GM19397 (cell line): ENCODE data around the gene AK8.

Experiments
- ATAC-seq: cut with Tn5 transposase; IDR thresholded peaks from one replicate; pipeline ENCODE4 v1.9.1; 2021; ENCODE audit warnings: mild to moderate bottlenecking, moderate library complexity; ENCODE audit not compliant: unreplicated experiment

Gene AK8

GRCh38 chr9:132745756-132746709, 132.1 kb downstream of the AK8 start:
- no peak for ATAC-seq

DNA sequence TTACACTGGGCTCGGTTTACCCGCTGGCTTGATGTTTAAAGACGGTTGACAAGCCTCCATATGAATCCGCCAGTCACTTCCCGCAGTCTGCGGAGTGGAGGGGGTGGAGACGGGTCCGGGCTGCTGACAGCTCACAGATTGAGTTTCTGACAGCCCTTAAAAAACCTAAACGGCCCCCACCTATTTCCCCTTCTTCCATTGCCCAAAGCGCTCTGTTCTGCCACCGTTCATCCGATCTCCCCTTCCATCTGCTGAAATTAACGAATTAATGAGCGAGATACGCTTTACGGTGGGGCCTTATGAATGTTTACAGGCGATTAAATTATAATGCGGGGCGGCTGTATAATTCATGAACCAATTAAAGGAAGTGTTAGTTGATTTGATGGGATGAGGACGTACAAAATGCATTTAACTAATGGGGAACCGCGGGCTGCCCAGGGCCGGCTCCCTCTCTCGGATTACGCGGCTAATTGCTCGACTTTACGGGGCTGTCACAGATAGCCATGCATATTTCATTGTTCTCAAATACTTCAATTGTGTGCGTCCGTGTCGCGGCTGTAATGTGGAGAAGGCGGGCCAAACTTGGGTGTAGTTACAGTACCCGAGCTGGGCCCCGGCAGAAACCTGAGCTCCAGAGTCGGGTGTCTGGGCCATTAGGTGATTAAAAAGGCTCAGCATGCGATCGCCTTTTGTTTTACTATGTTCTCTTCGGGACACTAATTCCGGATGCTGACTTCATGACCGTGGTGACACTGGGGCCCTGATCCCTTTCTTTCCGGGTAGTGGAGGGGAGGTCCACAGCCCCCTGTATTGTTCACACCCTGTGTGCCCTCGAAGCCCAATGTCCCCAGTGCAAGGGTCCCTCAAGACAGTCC, 133.0 kb downstream of the AK8 start:
- no peak for ATAC-seq

DNA sequence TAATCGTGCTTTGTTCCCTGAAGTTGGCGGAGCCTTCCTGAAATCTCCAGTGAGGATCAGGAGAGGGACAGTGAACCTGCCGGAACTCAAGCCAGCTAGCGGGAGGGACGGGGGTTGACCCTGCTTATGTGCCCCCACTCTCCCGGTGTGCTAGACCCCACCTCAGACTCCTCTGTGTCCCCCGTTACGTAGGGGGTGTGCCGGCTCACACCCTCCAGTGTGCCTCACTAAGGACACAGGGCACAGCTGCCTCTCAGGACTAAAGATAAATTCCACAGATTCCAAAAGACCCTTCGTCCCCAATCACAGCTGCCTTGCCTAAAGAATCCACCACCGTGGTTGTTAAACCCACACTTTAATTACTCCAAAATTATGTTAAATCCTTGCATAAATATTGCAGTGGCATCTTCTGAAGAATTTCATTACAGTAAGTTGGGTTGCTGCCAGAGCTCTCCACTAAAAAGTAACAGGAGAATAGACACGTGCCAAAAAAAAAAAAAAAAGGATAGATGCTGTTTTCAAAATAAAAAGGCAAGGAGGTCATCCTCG, 134.1 kb downstream of the AK8 start:
- no peak for ATAC-seq

GRCh38 chr9:132742821-132743311, 135.2 kb downstream of the AK8 start:
- ATAC-seq = no peak

GRCh38 chr9:132740526-132741309, 137.4 kb downstream of the AK8 start:
- no peak for ATAC-seq

- no peak for ATAC-seq
These were observed 138.3 kb downstream of the AK8 start for GRCh38 chr9:132739710-132740310.

- no peak for ATAC-seq
These were observed 144.7 kb downstream of the AK8 start for GRCh38 chr9:132733260-132733815.

- ATAC-seq = no peak
These were observed 145.5 kb downstream of the AK8 start for GRCh38 chr9:132732326-132733259.

- ATAC-seq = no peak
These were observed 146.9 kb downstream of the AK8 start for GRCh38 chr9:132731230-132731629.

DNA sequence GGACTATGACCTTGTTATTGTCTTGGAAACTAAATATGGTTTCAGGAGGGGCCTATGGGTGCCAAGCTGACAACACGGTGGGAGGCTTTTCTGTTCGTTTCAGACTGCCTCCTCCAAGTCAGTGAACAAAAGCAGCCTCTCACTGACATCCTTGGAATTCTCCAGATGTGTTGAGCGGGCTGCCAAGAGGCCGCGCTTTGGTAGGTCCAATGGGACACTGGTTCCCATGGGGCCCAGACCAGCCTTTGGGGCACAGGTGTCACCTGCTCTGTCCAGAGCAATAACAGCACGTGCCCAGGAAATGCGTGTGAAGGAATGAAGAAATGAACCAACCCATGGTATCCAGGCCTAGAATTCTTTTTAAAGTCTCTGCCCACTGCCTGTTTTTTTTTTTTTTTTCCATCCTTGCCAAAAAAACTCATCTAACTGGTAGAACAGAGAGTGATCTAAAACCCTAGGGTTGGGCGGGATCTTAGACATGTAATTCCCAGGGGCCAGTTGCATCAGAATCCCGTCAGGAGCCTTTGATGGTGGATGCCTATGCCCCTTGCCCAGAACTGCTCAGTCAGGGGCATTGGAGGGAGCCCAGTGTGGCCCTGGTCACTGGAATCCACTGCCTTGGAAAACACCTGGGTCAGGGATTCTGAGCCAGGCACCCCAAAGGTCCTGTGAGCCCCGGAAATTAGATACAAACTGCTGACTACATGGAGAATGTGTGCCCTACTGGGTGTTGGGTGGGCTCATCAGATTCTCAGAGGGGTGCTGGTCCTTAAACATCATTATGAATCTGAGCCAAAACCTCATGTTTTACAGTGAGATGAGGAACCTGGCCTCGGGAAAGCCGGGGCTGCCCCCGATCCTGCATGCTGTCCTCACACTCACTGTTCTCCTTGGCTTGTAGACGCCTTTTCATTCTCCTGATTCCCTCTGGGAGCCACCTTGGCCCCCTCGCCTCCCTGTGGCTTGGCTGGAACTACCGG, 147.7 kb downstream of the AK8 start:
- ATAC-seq = no peak

DNA sequence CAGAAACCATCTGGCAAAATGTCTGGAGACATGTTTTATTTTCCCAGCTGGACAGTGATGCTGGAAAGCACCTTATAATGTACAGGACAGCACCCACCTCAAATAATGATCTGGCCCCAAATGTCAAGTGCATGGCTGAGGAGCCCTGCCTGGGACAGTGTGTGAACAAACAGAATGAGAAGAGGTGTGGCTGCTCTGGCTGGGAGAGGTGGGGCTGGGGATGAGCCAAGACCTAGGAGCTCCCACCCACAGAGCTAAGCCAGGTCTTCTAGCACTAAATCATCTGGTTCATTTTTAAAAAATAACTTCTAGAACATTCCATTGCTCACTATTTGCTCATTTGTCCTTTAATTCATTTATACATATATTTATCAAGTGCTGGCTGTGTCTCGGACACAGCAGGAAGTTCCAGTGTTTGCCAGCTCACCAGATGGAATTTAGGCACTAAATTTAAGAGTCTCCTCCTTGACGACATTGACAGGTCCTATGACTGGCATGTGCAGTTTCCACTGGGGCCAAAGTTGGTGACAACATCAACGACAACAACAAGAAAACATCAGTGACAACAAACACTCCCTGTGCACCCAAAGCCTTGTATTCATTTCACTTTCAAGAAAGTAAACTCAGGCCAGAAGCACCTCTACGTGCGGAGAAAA, 148.7 kb downstream of the AK8 start:
- ATAC-seq = no peak

GRCh38 chr9:132728497-132728896, 149.6 kb downstream of the AK8 start:
- ATAC-seq = no peak

- ATAC-seq = no peak
These were observed 150.0 kb downstream of the AK8 start for GRCh38 chr9:132728071-132728470.

GRCh38 chr9:132726576-132727130, 151.4 kb downstream of the AK8 start:
- ATAC-seq = no peak

GRCh38 chr9:132725306-132725705, 152.8 kb downstream of the AK8 start:
- no peak for ATAC-seq

DNA sequence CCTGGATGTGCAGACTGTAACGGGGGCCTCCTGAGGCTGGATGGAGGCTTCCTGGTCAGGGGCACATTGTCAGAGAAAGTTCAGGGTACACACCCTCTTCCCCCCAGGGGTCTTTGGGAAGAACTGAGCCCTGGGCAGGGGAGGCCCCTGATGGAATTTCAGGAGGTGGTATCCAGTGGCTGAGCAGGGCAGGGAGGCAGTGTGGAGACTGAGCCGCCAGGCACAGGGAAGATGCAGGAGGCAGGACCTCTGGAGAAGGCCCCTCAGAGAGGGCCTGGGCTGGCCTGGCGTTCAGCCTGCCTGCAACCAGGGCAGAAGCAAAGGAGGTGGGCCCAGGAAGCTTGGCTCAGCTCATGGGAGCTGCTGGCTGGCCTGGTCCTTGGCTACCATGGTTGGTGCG, 154.3 kb downstream of the AK8 start:
- no peak for ATAC-seq
